Activated CD8-positive, alpha-beta memory T cell treated with anti-CD3 and anti-CD28 coated beads, Interleukin-2, amount 50 U/mL, for 48 hours (primary cell): Measurements from ENCODE around the gene PARPBP.
"Not testable (repeated sequence)": the region's sequence is repeated elsewhere in the genome, so short reads cannot be mapped to it uniquely, and the experiment has no call there.

ENCODE experiments used
- DNase-seq: peaks from one replicate; pipeline ENCODE4 v3.0.0-alpha.2; 2020

PARPBP gene

GRCh38 chr12:102163383-102163782 lies 43.4 kb downstream of the PARPBP start:
- DNase-seq = no peak

DNA sequence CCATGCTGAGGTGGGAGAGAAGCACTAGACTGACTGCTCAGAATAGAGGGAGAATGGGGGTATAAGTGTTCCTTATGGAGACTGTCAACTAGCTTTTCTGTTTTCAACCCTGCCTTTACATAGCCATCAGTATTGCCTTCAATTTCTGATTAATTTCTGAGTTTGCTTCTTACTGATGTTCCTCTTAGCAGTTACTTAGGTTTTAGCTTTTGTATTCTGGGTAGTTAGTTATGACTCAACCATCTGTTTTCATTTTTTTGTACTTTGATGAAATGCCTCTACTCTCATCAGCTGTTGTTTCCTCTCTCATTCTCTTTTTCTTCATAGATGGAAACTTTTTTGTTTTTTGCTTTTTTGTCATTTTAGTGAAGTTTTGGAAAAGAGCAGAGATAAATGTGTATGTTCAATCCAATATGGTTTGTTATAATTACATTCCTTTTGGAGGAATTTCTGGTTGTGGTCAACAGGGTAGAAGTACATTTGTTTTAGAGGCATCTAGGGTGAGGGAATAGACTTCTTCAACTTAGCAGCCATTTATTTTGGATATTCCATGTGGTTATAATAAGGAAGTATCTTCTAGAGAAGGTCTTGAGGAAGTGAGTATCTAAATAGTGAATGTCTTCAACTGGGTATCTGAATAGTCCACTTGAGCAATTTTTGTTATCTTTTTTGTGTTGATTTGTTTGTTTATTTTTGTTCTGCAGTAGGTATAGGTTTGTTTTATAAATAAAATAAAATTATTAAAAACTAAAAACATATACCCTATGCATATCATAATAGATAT lies 48.0 kb downstream of the PARPBP start:
- no peak for DNase-seq

- no peak for DNase-seq
These were observed 50.1 kb downstream of the PARPBP start for GRCh38 chr12:102169922-102170621.

- no peak for DNase-seq
These were observed 52.0 kb downstream of the PARPBP start for GRCh38 chr12:102171951-102172350.

DNA sequence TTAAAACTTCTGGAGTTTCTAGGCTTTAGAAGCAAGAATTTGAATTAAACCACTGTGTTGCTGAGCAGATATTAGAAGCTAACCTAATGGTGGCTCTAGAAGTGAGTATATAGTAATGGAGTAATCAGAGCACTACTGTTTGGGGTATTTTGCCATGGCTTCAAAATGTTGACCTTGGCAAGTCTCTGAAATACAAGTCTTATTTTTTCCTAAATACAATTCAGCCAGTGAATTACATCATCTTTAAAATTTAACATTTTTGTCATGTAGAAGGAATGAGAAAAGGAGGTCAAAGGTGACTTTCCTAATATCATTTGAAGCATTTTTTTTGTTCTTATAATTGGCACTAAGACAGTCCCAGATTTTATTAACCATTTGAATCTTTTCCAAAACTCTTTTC lies 52.5 kb downstream of the PARPBP start:
- no peak for DNase-seq

DNA sequence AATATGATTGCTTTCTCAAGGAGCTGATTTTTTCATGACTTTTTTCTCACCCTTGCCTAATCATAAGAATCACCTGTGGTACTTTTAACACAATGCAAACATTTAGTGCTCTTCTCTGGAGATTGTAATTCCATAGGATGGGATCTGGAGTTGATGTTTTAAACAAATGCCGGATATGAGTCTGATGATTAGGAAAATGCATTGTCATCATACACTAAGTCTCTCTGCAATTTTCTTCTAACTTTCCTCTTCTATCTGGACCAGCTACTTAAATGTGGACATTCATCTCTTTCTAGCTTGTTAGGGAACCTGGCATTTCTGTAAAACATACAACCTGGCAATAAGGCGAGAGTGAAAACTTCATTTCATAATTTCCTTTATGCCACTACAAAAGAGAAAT lies 54.1 kb downstream of the PARPBP start:
- DNase-seq = no peak

- DNase-seq = no peak
These were observed 54.8 kb downstream of the PARPBP start for GRCh38 chr12:102174761-102175160.

DNA sequence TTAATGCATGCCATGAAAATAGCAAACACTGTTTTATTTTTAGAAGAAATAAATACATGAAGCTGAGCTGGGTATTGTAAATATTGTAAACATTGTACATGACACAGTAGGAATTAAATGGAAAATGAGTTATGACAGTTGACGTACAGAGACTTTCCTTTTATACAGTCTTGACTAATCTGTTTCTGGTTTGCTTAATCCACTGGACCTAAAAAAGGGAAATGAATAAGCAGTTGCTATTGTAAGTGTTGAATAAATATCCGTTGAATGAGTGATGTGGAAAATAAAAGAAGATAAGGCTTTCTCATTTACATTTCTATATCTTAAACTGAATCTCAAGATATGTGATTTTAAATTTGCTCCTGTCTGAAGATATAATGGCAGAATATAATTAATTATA lies 62.7 kb downstream of the PARPBP start:
- no peak for DNase-seq

GRCh38 chr12:102195826-102196225 lies 75.8 kb downstream of the PARPBP start:
- no peak for DNase-seq

DNA sequence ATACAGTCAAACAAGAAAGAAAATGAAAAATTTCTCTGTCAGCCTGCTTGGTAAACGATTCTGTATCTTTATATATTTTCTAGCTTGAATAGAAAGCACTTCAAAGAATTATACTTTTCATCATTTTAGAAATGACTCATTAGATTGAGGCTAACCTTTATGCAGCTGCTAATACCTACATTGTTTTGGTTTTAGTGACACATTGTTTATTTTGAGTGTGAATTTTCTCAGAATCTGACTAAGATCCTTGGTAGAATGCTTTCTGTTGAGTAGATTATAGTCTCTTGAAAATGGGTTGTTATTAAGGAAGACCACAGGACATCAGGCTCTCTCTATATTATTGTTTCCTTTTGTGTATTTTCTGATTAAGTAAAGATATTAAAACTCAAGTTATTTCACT lies 77.8 kb downstream of the PARPBP start, which contains the start of gene PMCH:
Gene PMCH (minus strand): TSS at position 45 of the 400 bp plus-strand sequence. CDS start 63 bp downstream, outside the sequence.
- DNase-seq = no peak

DNA sequence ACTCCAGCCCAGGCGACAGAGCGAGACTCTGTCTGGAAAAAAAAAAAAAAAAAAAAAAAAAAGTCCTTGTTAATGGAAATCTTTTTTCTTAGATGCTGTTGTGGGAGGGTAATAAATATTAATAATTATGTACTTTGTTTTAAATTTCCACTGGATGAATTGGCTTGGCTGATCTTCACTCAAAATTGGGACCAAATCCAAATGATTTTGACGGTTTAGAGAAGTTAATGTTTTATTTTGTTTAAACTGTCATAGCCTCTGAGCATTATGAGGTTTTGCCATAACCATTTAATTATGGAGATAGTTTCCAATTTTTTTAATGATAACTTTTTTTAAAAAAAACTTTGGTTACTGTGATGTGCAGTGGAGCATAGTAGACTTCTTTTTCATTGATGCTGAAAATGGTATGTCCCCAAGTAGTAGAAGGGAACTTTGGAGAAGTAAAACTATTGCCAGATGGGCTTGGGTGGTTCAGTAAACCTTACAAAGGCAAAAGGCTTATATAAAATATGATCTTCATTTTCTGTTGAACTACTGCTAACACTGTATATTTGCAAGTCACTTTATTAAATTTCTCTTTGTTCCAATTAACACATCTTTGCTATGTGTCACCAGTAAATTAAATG lies 81.6 kb downstream of the PARPBP start:
- no peak for DNase-seq

- DNase-seq = no peak
These were observed 82.6 kb downstream of the PARPBP start for GRCh38 chr12:102202556-102202955.

DNA sequence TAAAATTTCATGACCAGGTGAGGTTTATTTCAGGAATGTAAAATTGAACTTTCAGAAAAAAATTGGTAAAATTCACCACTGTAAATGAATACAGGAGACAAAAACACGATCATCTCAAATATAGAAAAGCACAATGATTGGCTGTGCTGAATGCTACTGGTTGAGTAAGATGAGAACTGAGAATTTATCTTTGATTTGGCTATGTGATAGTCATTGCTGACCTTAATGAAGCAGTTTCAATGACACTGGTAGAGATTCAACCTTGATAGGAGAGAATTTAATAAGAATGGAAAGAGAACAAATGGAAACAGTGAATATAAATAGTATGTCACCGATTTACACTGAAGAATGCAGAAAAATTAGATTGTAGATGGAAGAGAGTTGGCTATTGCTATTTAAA lies 84.0 kb downstream of the PARPBP start:
- DNase-seq = no peak

DNA sequence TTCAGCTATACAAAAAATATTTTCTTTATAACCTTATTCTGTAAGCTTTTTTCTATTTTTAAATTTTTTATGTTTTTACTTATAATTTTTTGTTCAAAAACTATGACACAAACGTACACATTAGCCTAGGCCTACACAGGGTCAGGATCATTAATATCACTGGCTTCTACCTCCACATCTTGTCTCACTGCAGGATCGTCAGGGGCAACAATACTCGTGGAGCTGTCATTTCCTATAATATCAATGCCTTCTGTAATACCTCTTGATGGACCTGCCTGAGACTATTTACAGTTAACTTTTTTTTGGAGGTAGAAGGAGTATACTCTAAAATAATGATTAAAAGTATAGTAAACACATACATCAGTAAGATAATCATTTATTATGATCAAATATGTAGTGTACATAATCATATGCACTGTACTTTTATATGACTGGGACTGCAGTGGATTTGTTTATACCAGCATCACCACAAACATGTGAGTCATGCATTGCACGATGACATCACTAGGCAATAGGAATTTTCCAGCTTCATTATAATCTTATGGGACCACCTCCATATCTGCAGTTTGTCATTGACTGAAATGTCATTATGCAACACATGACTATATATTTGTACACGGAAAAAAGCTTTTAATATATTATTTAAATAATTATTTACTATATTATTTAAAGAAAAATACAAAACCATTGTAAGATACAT lies 96.2 kb downstream of the PARPBP start:
- no peak for DNase-seq

DNA sequence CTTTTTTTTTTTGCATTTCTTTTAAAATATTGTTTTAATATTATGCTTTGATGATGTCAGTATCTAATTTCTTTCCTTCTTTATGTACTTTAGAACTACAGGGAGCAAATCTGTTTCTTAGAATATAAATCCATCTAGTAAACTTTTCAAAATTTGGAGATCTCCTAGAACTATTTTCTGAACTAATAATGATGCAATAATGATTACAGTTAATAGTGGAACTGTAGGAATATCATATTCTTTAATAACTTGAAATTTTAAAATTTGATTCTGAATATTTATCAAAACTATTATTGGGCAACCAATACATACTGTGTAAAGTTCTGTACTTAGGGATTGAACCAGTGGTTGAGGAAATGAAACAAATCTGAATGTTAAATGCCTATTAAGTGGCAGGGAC lies 100.8 kb downstream of the PARPBP start:
- DNase-seq = no peak

DNA sequence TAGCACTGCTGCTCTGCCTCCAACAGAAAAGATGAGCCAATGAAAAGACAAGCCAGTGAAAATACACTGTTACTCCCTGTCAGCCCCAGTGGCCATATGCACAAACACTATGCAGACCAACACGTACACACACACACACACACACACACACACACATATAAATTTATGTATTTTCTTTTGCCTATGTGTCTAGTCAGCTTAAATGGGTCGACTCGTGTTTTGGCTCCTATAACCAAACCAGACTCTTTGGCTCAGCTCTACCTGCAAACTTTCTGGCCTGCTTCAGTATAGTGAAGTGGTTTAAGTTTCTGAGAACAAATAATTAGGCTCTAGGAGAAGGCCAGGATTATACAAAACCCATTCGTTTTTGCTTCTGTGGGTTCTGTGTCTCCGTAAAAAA lies 108.0 kb downstream of the PARPBP start:
- no peak for DNase-seq

- no peak for DNase-seq
These were observed 112.1 kb downstream of the PARPBP start for GRCh38 chr12:102232036-102232435.

GRCh38 chr12:102232446-102232845 lies 112.5 kb downstream of the PARPBP start:
- no peak for DNase-seq

- no peak for DNase-seq
These were observed 114.6 kb downstream of the PARPBP start for GRCh38 chr12:102234599-102234998.

GRCh38 chr12:102240859-102241258 lies 120.9 kb downstream of the PARPBP start:
- not testable (repeated sequence) for DNase-seq
